ENCODE data around the gene ADAMTS17.

The ADAMTS17 gene

GRCh38 chr15:100221471-100222348, 120.1 kb downstream of the ADAMTS17 start:
- H3K79me1 ChIP-seq (ENCODE audit: low read length) = no peaks in the 10 kb centered on the region
- no peak overlapping the region for H3K4ac ChIP-seq (ENCODE audit: low read depth, low read length)
- H3K79me2 ChIP-seq (ENCODE audit: control insufficient read depth, insufficient read depth, low read length, poor library complexity) = no peaks in the 10 kb centered on the region
- no peak for DNase-seq
- H3K27ac ChIP-seq (ENCODE audit: low read depth, low read length) = no peak overlapping the region
- H3K36me3 ChIP-seq (ENCODE audit: control insufficient read depth in 1 of 2, insufficient read depth in 2 of 2, low read length in 2 of 2) = no peaks in the 10 kb centered on the region
- WGBS (ENCODE audit: extremely low coverage, insufficient coverage, insufficient read length) = no CpG with 5 or more reads among the region's 22 CpGs
- no peak overlapping the region for H3K4me2 ChIP-seq (ENCODE audit: low read length)
- no peaks in the 10 kb centered on the region for H3K27me3 ChIP-seq (ENCODE audit: insufficient read depth, low read length)
- no peak overlapping the region for H2AFZ ChIP-seq (ENCODE audit: insufficient read depth, low read length, poor library complexity)
- H2AK5ac ChIP-seq (ENCODE audit: low read length) = no peak overlapping the region
- no peak overlapping the region for H3K14ac ChIP-seq (ENCODE audit: low read length)
- H4K12ac ChIP-seq (ENCODE audit: low read depth, low read length) = no peak overlapping the region
- H3K4me1 ChIP-seq (ENCODE audit: control insufficient read depth in 1 of 2, insufficient read depth in 2 of 2, low read length in 2 of 2) = peaks cover 0 to 3% of the 10 kb centered on the region in 2 experiments
- H2BK120ac ChIP-seq (ENCODE audit: insufficient read depth, low read length, poor library complexity) = no peak overlapping the region
- H2BK5ac ChIP-seq (ENCODE audit: low read depth, low read length, poor library complexity) = no peak overlapping the region
- no peak overlapping the region for H2BK12ac ChIP-seq (ENCODE audit: low read length)
- no peak overlapping the region for H3K23ac ChIP-seq (ENCODE audit: low read length)
- no peak overlapping the region for H3K4me3 ChIP-seq (ENCODE audit: low read depth, low read length)
- H3K9me3 ChIP-seq (ENCODE audit: insufficient read depth, low read depth, low read length) = no peaks in the 10 kb centered on the region
- no peak overlapping the region for H3K18ac ChIP-seq (ENCODE audit: low read length)
- no peak overlapping the region for H4K91ac ChIP-seq (ENCODE audit: low read depth, low read length)
- H4K8ac ChIP-seq (ENCODE audit: low read depth, low read length) = no peak overlapping the region
- no peak overlapping the region for H3K9ac ChIP-seq (ENCODE audit: low read length)

- H3K23ac ChIP-seq (ENCODE audit: low read length) = no peak overlapping the region
- H4K12ac ChIP-seq (ENCODE audit: low read depth, low read length) = no peak overlapping the region
- no peak overlapping the region for H3K9ac ChIP-seq (ENCODE audit: low read length)
- no peak overlapping the region for H3K4ac ChIP-seq (ENCODE audit: low read depth, low read length)
- no peak for DNase-seq
- H3K79me1 ChIP-seq (ENCODE audit: low read length) = no peaks in the 10 kb centered on the region
- H3K4me1 ChIP-seq (ENCODE audit: control insufficient read depth in 1 of 2, insufficient read depth in 2 of 2, low read length in 2 of 2) = peaks cover 0 to 4% of the 10 kb centered on the region in 2 experiments
- H3K27ac ChIP-seq (ENCODE audit: low read depth, low read length) = no peak overlapping the region
- H2AK5ac ChIP-seq (ENCODE audit: low read length) = no peak overlapping the region
- no peaks in the 10 kb centered on the region for H3K79me2 ChIP-seq (ENCODE audit: control insufficient read depth, insufficient read depth, low read length, poor library complexity)
- no CpG with 5 or more reads among the region's 14 CpGs for WGBS (ENCODE audit: extremely low coverage, insufficient coverage, insufficient read length)
- no peaks in the 10 kb centered on the region for H3K27me3 ChIP-seq (ENCODE audit: insufficient read depth, low read length)
- no peak overlapping the region for H4K91ac ChIP-seq (ENCODE audit: low read depth, low read length)
- no peak overlapping the region for H2BK120ac ChIP-seq (ENCODE audit: insufficient read depth, low read length, poor library complexity)
- H3K4me2 ChIP-seq (ENCODE audit: low read length) = no peak overlapping the region
- H3K14ac ChIP-seq (ENCODE audit: low read length) = no peak overlapping the region
- no peak overlapping the region for H2BK5ac ChIP-seq (ENCODE audit: low read depth, low read length, poor library complexity)
- H4K8ac ChIP-seq (ENCODE audit: low read depth, low read length) = no peak overlapping the region
- no peak overlapping the region for H3K4me3 ChIP-seq (ENCODE audit: low read depth, low read length)
- peaks cover 2% of the 10 kb centered on the region for H3K9me3 ChIP-seq (ENCODE audit: insufficient read depth, low read depth, low read length)
- no peak overlapping the region for H2BK12ac ChIP-seq (ENCODE audit: low read length)
- no peaks in the 10 kb centered on the region for H3K36me3 ChIP-seq (ENCODE audit: control insufficient read depth in 1 of 2, insufficient read depth in 2 of 2, low read length in 2 of 2)
- H3K18ac ChIP-seq (ENCODE audit: low read length) = no peak overlapping the region
- H2AFZ ChIP-seq (ENCODE audit: insufficient read depth, low read length, poor library complexity) = no peak overlapping the region
Measured at GRCh38 chr15:100220058-100220768, 121.6 kb downstream of the ADAMTS17 start.

- no peaks in the 10 kb centered on the region for H3K36me3 ChIP-seq (ENCODE audit: control insufficient read depth in 1 of 2, insufficient read depth in 2 of 2, low read length in 2 of 2)
- H3K27ac ChIP-seq (ENCODE audit: low read depth, low read length) = no peak overlapping the region
- H3K27me3 ChIP-seq (ENCODE audit: insufficient read depth, low read length) = no peaks in the 10 kb centered on the region
- H2BK12ac ChIP-seq (ENCODE audit: low read length) = no peak overlapping the region
- peaks cover 2% of the 10 kb centered on the region for H3K9me3 ChIP-seq (ENCODE audit: insufficient read depth, low read depth, low read length)
- H3K4ac ChIP-seq (ENCODE audit: low read depth, low read length) = no peak overlapping the region
- H2AK5ac ChIP-seq (ENCODE audit: low read length) = no peak overlapping the region
- no peak overlapping the region for H3K14ac ChIP-seq (ENCODE audit: low read length)
- H3K4me3 ChIP-seq (ENCODE audit: low read depth, low read length) = no peak overlapping the region
- no peak overlapping the region for H3K4me2 ChIP-seq (ENCODE audit: low read length)
- no peak overlapping the region for H3K23ac ChIP-seq (ENCODE audit: low read length)
- H3K18ac ChIP-seq (ENCODE audit: low read length) = no peak overlapping the region
- H4K91ac ChIP-seq (ENCODE audit: low read depth, low read length) = no peak overlapping the region
- DNase-seq = no peak
- H4K8ac ChIP-seq (ENCODE audit: low read depth, low read length) = no peak overlapping the region
- WGBS (ENCODE audit: extremely low coverage, insufficient coverage, insufficient read length) = no CpG with 5 or more reads among the region's 5 CpGs
- H3K9ac ChIP-seq (ENCODE audit: low read length) = no peak overlapping the region
- H4K12ac ChIP-seq (ENCODE audit: low read depth, low read length) = no peak overlapping the region
- peaks cover 0 to 4% of the 10 kb centered on the region in 2 experiments for H3K4me1 ChIP-seq (ENCODE audit: control insufficient read depth in 1 of 2, insufficient read depth in 2 of 2, low read length in 2 of 2)
- no peak overlapping the region for H2BK5ac ChIP-seq (ENCODE audit: low read depth, low read length, poor library complexity)
- H3K79me2 ChIP-seq (ENCODE audit: control insufficient read depth, insufficient read depth, low read length, poor library complexity) = no peaks in the 10 kb centered on the region
- H3K79me1 ChIP-seq (ENCODE audit: low read length) = no peaks in the 10 kb centered on the region
- H2AFZ ChIP-seq (ENCODE audit: insufficient read depth, low read length, poor library complexity) = no peak overlapping the region
- no peak overlapping the region for H2BK120ac ChIP-seq (ENCODE audit: insufficient read depth, low read length, poor library complexity)
Measured at GRCh38 chr15:100218434-100218833, 123.3 kb downstream of the ADAMTS17 start.

GRCh38 chr15:100216182-100216581, 125.6 kb downstream of the ADAMTS17 start:
- Histone ChIP-seq H4K12ac (ENCODE audit: low read depth, low read length) (no peak overlapping the region), H3K9me3 (ENCODE audit: insufficient read depth, low read depth, low read length) (peaks cover 2% of the 10 kb centered on the region), H3K4me3 (ENCODE audit: low read depth, low read length) (no peak overlapping the region), H3K79me1 (ENCODE audit: low read length) (peaks cover 2% of the 10 kb centered on the region), H2BK5ac (ENCODE audit: low read depth, low read length, poor library complexity) (no peak overlapping the region), H3K36me3 (ENCODE audit: control insufficient read depth in 1 of 2, insufficient read depth in 2 of 2, low read length in 2 of 2) (no peaks in the 10 kb centered on the region), H3K9ac (ENCODE audit: low read length) (no peak overlapping the region), H3K27me3 (ENCODE audit: insufficient read depth, low read length) (no peaks in the 10 kb centered on the region), H3K14ac (ENCODE audit: low read length) (no peak overlapping the region), H3K79me2 (ENCODE audit: control insufficient read depth, insufficient read depth, low read length, poor library complexity) (no peaks in the 10 kb centered on the region), H2AK5ac (ENCODE audit: low read length) (no peak overlapping the region), H2BK12ac (ENCODE audit: low read length) (no peak overlapping the region), H3K23ac (ENCODE audit: low read length) (no peak overlapping the region), H3K27ac (ENCODE audit: low read depth, low read length) (no peak overlapping the region), H3K4ac (ENCODE audit: low read depth, low read length) (no peak overlapping the region), H3K4me1 (ENCODE audit: control insufficient read depth in 1 of 2, insufficient read depth in 2 of 2, low read length in 2 of 2) (peaks cover 2 to 6% of the 10 kb centered on the region in 2 experiments), H3K18ac (ENCODE audit: low read length) (no peak overlapping the region), H2AFZ (ENCODE audit: insufficient read depth, low read length, poor library complexity) (no peak overlapping the region), H2BK120ac (ENCODE audit: insufficient read depth, low read length, poor library complexity) (no peak overlapping the region), H4K8ac (ENCODE audit: low read depth, low read length) (no peak overlapping the region), H4K91ac (ENCODE audit: low read depth, low read length) (no peak overlapping the region), H3K4me2 (ENCODE audit: low read length) (no peak overlapping the region)
- WGBS (ENCODE audit: extremely low coverage, insufficient coverage, insufficient read length) = no CpG with 5 or more reads among the region's 8 CpGs
- DNase-seq = no peak
